Coronary artery (tissue), 2 donors: ENCODE data around the gene MBNL2.
A peak's percentile ranks its signal among the peaks of the same experiment; 100 is the strongest.

Experiments used
- DNase-seq: peaks from one replicate; pipeline ENCODE4 v3.0.0-alpha.2; 2017; ENCODE audit warnings: low spot score
- H3K27ac ChIP-seq, 2 donors: fragments of 200-600 bp; sonication (generic); one replicate each; pipeline ENCODE4 v1.5.1; 2016 to 2019
- H3K4me3 ChIP-seq: fragments of 200-600 bp; sonication (generic); 2 replicates; pipeline ENCODE4 v1.5.1; 2016; ENCODE audit warnings: mild to moderate bottlenecking, moderate library complexity
- CTCF ChIP-seq: fragments of 200-600 bp; sonication (generic); IDR thresholded peaks from one replicate; pipeline ENCODE4 v1.5.1; 2019; ENCODE audit warnings: antibody characterized with exemption

Gene MBNL2

GRCh38 chr13:97386801-97387484, 164.8 kb downstream of the MBNL2 start:
- H3K27ac ChIP-seq, result peak overlapping the region in 1 of 2 donors; percentile 67
- no peak overlapping the region for H3K4me3 ChIP-seq
- DNase-seq, result no peak
- no peak for TF ChIP-seq CTCF

- no peak for TF ChIP-seq CTCF
- H3K4me3 ChIP-seq, result no peak overlapping the region
- DNase-seq, result no peak
- H3K27ac ChIP-seq, result peak overlapping the region in 1 of 2 donors; percentile 67
Measured at GRCh38 chr13:97387485-97387839, 165.3 kb downstream of the MBNL2 start.

- no peak overlapping the region for H3K4me3 ChIP-seq
- peak overlapping the region in 1 of 2 donors; percentile 67 for H3K27ac ChIP-seq
- TF ChIP-seq CTCF, result no peak
- DNase-seq, result no peak
Measured at GRCh38 chr13:97387890-97388289, 165.8 kb downstream of the MBNL2 start.

- TF ChIP-seq CTCF, result no peak
- DNase-seq, result no peak
- Histone ChIP-seq H3K27ac (peak overlapping the region in 1 of 2 donors; percentile 66), H3K4me3 (no peak overlapping the region)
Measured at GRCh38 chr13:97388373-97388772, 166.2 kb downstream of the MBNL2 start.

- no peak overlapping the region for H3K27ac ChIP-seq
- H3K4me3 ChIP-seq, result no peak overlapping the region
- TF ChIP-seq CTCF, result no peak
- no peak for DNase-seq
Measured at GRCh38 chr13:97390941-97391600, 168.9 kb downstream of the MBNL2 start.

- TF ChIP-seq CTCF, result no peak
- Histone ChIP-seq H3K4me3 (no peak overlapping the region), H3K27ac (no peak overlapping the region)
- DNase-seq, result no peak
Measured at GRCh38 chr13:97392020-97392419, 169.9 kb downstream of the MBNL2 start.

- H3K27ac ChIP-seq, result no peak overlapping the region
- no peak overlapping the region for H3K4me3 ChIP-seq
- TF ChIP-seq CTCF, result no peak
- no peak for DNase-seq
Measured at GRCh38 chr13:97394542-97394941, 172.4 kb downstream of the MBNL2 start.
